Activated CD4-positive, CD25-positive, alpha-beta regulatory T cell treated with anti-CD3 and anti-CD28 coated beads, Interleukin-2, amount 50 U/mL, for 72 hours (primary cell): ENCODE data around the gene CPLX1.

Source experiments
- DNase-seq: peaks from one replicate; pipeline ENCODE4 v3.0.0; 2021

The CPLX1 gene

DNA sequence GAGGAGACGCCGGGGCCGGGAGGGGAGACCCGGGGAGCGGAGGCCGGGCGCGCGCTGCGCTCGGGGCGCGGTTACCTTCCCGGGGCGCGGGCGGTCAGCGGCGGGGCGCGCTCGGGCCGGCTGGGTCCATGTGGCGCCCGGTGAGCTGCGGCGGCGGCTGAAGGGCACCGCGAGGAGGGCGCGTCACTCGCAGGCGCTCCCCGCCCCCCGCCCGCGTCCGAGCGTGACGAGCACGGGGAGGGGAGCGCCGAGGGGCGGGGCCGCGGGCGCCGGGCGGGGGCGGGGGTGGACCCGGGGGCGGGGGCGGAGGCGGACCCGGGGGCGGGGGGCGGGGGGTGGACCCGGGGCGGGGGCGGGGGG, at the start of gene CPLX1:
CPLX1 (minus strand) TSS at position 159 of the 360 bp plus-strand sequence. CDS start 1,607 bp downstream, outside the sequence.
- no peak for DNase-seq

DNA sequence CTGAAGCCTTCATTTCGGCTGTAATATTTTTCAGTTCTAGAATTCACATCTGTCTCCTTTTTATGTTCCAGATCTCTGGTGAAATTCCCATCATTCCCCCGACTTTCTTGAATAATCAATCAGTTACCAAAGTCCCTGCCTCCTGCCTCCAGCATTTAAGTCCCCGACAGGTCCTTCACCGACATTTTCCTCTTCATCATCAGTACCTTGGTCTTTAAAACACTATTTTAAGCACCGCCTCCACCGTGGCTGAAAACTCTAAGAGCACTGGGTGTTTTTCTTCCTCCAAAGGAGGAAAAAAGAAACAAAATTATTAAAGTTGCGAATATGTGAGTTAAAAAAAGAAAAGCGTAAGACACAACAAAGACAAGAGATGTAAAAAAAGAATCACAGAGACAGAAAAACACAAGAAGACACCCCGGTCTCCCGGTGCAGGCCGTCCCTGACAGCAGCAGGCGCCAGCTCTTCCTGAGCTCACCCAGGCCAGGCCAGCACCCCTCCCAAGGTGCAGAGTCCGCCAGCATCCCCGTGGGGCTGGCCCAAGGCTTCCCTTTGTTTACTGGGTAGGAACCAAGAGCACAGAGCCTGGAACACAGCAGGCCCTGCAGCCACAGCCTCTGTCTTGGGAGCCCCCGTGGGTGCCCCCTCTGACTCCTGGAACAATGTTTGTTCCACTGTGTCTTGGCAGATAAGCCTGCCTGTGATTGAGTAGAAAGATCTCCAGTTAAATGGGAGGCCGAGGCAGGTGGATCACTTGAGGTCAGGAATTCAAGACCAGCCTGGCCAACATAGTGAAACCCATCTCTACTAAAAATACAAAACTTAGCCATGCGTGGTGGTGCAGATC, 49.3 kb upstream of the CPLX1 start:
- DNase-seq = no peak

DNA sequence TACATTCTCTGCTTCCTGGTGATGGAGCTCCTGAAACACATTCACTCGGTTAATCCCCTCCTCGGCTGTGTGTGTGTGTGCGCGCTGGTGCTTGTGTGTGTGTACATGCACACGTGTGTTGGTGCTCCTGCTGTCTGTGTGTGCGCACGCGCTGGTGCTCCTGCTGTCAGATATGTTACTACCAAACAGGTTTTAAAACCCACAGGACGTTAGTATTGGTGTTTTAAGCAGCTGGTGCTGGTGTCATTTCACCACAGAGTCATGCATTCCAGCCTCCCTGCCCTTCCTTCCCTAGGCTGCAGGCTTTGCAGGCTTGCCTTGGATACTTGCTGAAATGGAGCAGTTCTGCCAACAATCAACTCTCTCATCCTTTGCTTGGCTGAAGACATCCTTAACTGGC, 48.1 kb upstream of the CPLX1 start:
- no peak for DNase-seq

DNA sequence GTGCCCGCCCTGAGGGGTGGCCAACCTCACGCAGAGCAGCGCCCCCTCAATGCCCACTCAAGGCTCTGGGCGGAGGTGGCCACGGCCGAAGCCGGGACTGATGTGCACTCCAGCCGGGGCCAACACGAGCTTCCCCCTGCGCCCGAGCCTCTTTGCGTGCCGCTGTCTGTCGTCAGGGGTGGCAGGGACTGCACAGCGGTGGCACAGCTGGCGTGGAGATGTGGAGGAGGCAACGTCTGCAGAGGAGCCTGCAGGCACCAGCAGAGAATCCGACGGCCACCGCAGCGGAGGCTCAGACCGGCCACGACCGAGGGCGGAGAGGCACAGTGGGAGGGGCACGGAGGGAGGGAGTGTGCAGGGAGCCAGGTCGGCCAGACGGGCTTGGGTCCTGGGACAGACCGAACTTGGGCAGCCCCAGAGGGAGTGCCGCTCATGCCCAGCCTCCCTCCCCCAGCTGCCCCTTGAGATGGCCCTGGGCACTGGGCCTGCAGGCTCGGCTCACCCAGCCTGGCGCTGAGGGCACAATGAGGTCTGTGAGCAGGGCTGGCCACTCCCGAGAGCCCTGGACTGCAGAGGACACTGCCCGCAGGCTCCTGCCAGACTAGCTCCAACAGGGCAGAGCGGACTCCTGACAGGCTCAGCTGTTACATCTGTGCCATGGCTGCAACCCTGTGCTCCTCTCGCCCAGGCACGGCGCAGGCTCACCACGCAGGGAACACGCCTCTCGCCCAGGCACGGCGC, 46.5 kb upstream of the CPLX1 start:
- no peak for DNase-seq

DNA sequence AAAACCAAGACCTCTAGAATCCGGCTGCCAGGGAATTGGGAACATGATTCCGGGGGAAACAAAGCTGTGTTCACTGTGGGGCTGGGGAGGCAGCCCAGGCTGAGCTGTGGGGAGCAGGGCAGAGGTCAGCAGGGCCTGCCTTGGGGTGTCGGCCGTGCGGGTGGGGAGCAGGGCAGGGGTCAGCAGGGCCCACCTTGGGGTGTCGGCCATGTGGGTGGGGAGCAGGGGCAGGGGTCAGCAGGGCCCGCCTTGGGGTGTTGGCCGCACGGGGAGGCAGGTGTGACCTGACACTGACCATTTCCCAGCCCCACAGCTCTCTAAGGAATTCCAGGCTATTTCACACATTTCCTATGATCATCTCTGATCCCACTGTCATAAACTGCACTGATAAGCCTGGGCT, 45.6 kb upstream of the CPLX1 start:
- DNase-seq = no peak

DNA sequence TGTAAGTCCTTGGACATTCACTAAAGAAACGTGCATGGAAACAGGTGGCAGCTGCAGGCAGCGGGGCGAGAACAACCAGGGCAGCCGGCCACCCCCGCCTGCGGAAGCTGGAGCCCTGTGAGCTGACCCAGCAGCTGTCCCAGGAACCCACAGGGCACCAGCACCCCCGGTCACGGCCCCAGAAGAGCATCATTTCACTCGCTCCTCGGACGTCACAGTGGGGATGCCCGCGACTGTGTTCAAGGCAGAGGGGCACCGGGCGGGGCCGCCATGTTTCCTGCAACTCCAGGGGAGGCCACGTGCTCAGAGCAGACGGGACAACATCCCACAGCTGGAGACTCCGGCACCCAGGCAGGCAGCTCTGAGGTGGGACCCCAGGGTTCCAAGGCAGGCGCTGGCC, 45.0 kb upstream of the CPLX1 start:
- DNase-seq = no peak

DNA sequence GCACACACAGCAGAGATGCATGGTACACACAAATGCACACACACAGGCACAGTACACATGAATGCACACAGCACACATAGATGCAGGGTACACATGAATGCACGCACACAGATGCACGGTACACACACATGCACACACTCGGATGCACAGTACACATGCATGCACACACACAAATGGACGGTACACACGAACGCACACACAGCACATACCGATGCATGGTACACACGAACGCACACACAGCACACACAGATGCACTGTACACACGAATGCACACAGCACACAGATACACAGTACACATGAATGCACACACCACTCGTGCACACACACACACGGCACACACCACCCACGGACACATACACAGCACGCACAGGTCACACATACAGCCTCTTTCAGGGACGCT, 43.8 kb upstream of the CPLX1 start:
- DNase-seq = no peak

DNA sequence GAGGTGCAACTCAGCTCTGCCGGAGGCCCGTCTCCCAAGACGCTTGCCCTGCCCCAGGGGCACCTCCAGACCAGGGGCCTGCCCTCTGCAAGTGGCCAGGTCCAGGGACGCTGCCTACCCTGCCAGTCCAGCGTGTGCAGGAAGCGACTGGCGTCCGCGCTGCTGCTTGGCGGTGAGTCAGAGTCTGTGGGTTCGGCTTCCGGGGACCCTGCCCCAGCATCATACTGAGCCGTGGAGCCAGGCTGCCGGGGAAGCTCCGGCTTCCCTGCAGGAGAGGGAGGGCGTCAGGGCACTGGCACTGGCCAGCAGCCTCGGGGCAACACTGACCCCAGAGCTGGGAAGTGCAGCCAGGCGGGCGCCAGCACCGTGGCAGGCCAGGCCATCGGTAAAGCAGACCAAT, 42.5 kb upstream of the CPLX1 start:
- DNase-seq = no peak

DNA sequence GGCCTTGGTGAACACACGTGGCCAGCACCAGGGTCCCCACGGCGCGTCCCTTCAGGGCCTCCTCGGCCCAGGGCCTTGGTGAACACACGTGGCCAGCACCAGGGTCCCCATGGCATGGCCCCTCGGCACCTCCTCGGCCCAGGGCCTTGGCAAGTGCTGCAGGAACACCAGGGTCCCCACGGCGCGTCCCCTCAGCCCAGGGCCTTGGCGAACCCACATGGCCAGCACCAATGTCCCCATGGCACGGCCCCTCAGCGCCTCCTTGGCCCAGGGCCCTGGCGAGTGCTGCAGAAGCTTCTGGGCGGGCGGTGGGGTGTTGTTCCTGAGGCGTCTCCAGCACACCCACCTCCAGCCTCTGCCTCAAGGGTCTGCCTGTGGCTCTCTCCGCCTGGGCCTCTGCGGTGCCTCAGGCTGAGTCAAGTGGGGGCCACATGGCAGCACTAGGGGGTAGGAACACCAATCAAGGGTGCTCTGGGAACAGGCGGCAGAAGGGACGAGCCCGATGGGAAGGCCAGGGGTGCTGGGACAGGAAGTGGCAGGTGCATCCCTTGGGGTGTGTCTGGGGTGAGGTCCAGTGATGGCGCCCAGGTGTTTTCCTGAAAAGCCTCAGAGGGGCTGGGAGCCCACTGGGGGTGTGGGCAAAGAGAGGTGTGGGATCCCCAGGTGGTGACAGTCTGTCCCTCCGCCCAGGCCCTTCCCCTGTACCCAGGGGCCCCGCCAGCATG, 41.8 kb upstream of the CPLX1 start:
- no peak for DNase-seq

DNA sequence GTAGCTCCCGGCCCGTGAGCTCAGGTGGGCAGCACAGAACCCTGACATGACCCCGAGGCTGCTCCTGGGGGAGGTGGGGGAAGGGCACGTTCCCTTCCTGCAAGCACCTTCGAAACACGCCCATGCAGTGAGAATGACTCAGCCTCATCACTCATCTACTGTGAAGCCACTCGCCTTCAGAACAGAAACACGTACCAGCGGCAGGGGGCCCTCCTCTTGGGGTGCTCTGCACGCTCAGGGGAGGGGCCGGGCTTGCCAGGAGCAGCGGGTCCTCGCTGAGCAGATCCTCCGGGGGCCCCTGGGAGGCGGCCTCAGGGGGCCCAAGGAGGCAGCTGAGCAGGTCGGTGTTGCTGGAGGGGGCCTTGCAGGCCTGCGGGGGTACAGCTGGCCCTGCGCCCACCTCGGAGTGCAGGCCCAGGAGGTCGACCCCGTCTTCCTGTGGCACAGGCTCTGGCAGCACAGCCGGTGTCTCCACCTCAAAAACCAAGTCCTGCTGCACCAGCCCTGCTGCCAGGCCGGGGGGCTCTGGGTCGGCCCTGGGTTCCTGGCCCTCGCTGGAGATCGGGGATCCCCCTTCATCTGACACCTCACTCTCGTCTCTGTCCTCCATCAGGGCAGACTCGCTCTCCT, 40.9 kb upstream of the CPLX1 start:
- no peak for DNase-seq

DNA sequence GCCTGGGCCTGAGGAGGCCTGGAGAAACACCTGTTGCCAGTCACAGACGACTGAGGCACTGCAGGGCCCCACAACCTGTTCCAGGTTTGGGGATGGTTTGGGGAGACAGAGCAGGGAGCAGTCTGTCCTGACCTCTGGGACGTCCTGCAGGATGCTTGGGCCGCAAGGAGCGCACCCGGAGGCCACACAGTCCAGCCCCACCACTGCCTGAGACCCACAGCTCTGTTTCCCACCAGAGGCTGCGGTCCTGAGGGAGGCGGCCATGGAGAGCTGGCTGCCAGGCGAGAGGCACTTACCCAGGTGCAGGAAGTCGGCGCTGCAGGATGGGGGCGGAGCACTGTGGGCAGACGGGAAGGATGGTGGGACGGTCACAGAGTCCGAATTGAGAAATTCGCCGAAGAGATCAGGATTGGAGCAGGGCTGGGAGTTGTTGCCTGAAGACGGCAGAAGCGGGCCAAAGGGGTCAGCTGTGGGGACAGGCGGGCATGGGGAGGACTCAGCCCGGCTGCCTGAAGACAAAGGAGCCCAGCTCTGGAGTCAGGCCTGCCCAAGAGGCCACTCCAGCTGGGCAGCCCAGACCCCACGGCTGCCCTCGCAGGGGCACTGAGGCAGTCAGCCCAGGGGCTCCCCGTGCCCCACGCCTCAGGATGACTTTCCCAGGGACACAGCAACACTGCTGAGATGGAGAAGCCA, 40.3 kb upstream of the CPLX1 start:
- no peak for DNase-seq

DNA sequence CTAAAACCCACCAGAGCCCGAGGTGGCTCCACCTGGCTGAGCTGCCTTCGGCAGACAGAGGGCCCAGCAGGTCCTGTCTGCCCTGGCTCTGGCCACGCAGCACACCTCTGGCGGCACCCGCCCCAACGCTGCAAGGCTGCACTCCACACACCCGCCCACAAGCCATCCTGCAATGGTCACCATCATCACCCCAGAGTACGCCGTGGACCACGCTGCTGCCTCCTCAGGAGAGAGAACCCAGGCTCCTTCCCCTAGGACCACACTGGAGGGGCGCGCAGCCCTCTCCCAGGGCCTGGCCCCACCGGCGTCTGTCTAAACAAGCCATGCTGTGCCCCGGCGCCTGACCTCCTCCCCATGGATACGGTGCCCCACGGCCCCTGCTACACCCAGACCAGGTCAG, 39.6 kb upstream of the CPLX1 start:
- no peak for DNase-seq

DNA sequence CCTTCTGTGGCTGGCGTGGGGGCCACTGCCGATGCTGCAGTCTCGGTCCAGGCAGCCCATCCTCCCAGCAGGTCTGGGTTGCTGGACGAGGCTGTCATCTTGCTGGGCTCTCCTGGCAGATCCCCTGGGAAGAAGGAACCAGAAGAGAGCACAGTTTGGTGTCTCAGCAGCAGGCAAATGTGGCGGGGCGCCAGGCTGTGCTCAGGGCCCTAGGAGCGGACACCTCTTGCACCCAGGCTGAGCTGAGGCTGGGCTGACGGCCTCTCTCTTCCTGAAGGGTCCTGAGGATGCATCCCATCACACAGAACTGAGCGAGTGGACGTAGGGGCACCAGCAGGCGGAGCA, 39.2 kb upstream of the CPLX1 start:
- DNase-seq = no peak

DNA sequence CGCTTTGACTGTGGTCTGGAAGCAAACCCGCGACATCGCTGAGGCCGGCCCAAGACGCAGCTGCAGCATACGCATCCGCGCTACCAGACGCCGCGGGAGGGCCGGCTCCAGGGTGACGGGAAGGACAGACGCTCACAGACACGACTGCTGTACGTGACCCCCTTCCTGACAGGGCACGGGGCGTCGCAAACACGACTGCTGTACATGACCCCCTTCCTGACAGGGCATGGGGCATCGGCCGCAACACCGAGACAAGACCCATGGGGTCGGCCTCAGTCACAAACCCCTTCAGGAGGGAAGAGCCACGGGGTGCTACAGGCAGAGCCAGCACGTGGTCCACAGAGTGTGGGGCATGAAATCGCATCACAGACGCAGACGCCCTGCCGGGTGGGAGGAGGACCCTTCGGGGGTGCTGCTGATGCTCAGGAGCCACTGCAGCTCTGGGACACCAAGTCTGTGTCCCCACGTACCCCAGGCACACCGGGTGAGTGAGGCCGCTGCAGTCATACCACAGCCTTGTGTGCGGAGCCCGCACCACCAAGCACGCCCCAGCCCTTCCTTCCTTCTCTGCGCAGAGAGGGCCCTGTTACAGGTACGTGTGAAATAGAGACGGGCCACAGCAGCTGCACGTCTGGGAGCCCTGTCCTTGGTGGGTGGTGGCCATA, 38.7 kb upstream of the CPLX1 start:
- DNase-seq = no peak

DNA sequence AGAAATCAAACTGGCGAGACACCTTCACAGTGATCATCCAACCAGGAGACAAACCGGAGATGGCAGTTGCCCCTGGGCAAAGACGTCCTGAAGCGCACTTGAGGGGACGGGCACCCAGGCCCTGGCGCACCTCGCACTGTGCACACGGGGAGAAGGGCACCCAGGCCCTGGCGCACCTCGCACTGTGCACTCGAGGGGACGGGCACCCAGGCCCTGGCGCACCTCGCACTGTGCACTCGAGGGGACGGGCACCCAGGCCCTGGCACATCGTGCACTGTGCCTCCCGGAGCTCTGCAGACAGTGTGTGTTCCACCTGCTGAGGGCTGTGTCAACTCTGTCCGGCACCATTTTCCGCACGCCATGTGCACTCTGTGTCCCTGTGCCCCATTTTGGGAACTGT, 34.6 kb upstream of the CPLX1 start:
- no peak for DNase-seq

DNA sequence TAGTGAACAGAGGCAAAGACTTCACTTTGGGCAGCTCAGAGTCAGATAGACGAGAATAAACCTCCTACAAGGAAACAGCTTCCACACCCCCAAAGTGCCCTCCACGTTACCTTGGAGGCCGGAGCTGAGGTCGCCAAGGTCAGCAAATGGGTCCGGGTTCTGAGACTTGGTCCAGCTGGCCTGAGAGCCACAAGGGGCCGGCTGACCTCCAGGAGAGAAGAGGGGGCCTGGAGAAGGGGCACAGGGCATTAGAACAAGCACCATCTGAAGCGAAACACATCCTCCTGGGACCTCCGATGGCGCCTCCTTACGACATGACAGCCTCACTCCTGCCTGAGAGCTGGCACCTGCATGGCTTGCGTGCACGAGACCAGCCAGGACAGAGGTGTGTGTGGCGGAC, 33.6 kb upstream of the CPLX1 start:
- DNase-seq = no peak

DNA sequence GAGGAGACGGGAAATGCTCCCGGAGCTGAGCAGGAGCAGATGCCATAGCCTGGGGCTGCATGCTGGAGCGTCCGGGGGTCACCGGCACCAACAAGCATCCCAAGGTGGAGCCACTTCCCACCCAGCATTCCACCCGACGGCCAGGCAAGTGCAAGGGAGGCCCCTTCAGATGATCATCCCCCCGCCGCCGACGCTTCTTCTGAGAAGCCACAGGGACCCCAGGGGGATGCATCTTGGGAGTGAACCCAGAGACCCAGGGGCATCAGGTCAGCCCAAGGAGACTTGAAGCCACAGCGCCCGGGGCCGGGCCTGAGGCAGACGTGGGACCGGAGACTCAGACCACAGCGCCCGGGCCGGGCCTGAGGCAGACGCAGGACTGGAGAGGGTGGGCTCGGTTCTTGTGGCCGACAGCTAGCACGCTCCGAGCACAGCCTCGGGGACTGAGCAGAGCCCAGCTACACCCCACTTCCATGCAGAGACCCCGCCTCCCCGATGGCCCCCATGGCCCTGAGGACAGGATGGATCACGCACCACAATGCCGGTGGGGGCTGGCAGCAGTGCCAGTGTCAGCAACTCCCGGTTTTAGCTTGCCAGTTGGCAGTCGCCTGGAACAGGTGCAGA, 33.0 kb upstream of the CPLX1 start:
- DNase-seq = no peak

DNA sequence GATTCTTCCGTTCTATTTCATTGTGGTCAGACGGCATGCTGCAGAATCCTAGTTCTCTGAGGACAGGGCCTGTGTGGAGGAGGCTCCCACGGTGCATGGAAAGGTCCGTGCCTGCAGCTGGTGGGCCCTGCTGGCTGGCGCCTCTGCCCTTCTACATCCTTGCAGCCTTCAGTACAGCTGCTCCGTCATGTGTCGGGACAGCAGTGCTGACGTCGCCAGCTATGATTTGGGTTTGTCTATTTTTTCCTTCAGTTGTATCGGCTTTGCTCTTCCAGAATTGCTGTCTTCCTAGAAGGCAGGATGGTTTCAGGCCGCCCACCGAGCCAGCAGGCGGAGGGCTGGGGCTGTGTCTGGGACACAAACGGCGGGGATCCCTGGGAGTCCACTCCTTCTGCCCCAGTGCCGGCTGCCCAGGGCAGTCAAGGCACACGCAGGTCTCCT, 32.1 kb upstream of the CPLX1 start:
- no peak for DNase-seq

DNA sequence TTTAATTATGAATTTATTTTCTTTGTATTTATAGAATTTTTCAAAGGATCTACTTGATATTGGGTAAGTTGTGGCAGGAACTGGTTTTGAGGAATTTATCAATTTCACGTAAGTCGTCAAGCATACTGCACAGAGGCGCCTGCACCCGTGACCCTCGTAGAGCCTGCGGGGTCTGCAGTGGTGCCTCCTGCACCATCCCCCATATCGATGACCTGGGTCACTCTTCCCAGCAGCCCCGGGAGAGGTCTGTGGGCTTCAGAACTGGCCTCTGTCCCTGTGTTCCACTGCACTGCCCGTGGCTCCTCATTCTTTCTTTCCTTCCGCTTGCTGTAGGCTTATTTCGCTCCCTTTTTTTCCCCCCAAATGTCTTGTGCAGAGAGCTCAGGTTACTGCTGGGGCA, 31.5 kb upstream of the CPLX1 start:
- DNase-seq = no peak

DNA sequence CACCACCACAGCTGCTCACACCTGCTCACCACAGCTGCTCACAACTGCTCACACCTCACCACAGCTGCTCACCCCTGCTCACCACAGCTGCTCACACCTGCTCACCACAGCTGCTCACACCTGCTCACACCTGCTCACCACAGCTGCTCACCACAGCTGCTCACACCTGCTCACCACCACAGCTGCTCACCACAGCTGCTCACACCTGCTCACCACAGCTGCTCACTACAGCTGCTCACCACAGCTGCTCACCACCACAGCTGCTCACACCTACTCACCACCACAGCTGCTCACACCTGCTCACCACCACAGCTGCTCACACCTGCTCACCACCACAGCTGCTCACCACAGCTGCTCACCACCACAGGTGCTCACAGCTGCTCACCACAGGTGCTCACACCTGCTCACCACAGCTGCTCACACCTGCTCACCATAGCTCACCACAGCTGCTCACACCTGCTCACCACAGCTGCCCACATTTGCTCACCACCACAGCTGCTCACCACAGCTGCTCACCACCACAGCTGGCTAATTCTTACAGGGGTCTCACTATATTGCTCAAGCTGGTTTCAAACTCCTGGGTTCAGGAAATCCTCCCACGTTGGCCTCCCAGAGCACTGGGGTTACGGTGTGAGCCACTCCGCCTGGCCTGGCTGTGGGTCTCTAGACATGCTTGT, 30.4 kb upstream of the CPLX1 start:
- no peak for DNase-seq

DNA sequence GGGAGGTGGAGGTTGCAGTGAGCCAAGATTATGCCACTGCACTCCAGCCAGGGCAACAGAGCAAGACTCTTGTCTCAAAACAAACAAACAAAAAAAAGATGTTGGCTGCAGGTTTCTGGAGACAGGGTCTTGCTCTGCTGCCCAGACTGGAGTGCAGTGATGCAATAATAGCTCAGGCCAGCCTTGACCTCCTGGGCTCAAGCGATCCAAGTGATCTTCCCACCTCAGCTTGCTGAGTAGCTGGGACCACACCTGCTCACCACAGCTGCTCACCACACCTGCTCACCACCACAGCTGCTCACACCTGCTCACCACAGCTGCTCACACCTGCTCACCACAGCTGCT, 29.9 kb upstream of the CPLX1 start:
- no peak for DNase-seq
